ENCODE results near the gene CTNNA3. TPM values are rescaled to one million over a fixed set of nuclear protein-coding genes. Genes with fewer than 3 reads are reported as not detected.

CTNNA3 gene
- total RNA-seq, 1 experiment from 2014 or later: 0.02 TPM

GRCh38 chr10:67506757-67507091, 189.3 kb downstream of the CTNNA3 start:
- intact Hi-C loops (cut with micrococcal nuclease): loop anchor here (5.0 kb wide), 1 partner anchor 559 kb away; no protein-coding TSS in a partner anchor
- Mint-ChIP-seq H3K27ac (ENCODE audit: low read depth, unreplicated experiment) (no peak overlapping the region), H3K9me3 (ENCODE audit: unreplicated experiment) (no peaks in the 10 kb centered on the region), H3K27me3 (ENCODE audit: insufficient read depth, unreplicated experiment) (no peaks in the 10 kb centered on the region), H3K36me3 (ENCODE audit: insufficient read depth, unreplicated experiment) (no peaks in the 10 kb centered on the region), H3K4me3 (ENCODE audit: unreplicated experiment) (no peak overlapping the region), H3K4me1 (ENCODE audit: insufficient read depth, unreplicated experiment) (no peaks in the 10 kb centered on the region)
- POLR2A ChIA-PET: interaction anchor here (0.7 kb wide), 1 partner anchor 16 kb away, joined by 3 read pairs; no protein-coding TSS in a partner anchor
- TF ChIP-seq CTCF (IDR thresholded peaks at IDR 0.05; ENCODE audit: unreplicated experiment): no peak
- CTCF ChIA-PET: interaction anchor here (0.7 to 1.4 kb wide), 6 partner anchors 11 to 870 kb away, joined by 3 to 7 read pairs (median 3); no protein-coding TSS in a partner anchor
- BruUV-seq (replicated peaks): no TSS peak
- DNase-seq (ENCODE audit: unreplicated experiment): no peak

GRCh38 chr10:67506083-67506756, 189.8 kb downstream of the CTNNA3 start:
- Mint-ChIP-seq H3K36me3 (ENCODE audit: insufficient read depth, unreplicated experiment) (no peaks in the 10 kb centered on the region), H3K27ac (ENCODE audit: low read depth, unreplicated experiment) (no peak overlapping the region), H3K27me3 (ENCODE audit: insufficient read depth, unreplicated experiment) (no peaks in the 10 kb centered on the region), H3K9me3 (ENCODE audit: unreplicated experiment) (no peaks in the 10 kb centered on the region), H3K4me3 (ENCODE audit: unreplicated experiment) (no peak overlapping the region), H3K4me1 (ENCODE audit: insufficient read depth, unreplicated experiment) (no peaks in the 10 kb centered on the region)
- POLR2A ChIA-PET: interaction anchor here (0.7 kb wide), 1 partner anchor 15 kb away, joined by 3 read pairs; no protein-coding TSS in a partner anchor
- CTCF ChIA-PET: interaction anchor here (0.7 to 1.4 kb wide), 6 partner anchors 12 to 870 kb away, joined by 3 to 7 read pairs (median 3); no protein-coding TSS in a partner anchor
- intact Hi-C loops (cut with micrococcal nuclease): loop anchor here (5.0 kb wide), 1 partner anchor 559 kb away; no protein-coding TSS in a partner anchor
- no TSS peak for BruUV-seq (replicated peaks)
- no peak for DNase-seq (ENCODE audit: unreplicated experiment)
- no peak for TF ChIP-seq CTCF (IDR thresholded peaks at IDR 0.05; ENCODE audit: unreplicated experiment)

- ChIA-PET CTCF (interaction anchor here (1.9 kb wide), 1 partner anchor 29 kb away, joined by 13 read pairs; no protein-coding TSS in a partner anchor), POLR2A (no interaction called here)
- no peak for DNase-seq (ENCODE audit: unreplicated experiment)
- Mint-ChIP-seq H3K4me3 (ENCODE audit: unreplicated experiment) (no peak overlapping the region), H3K27me3 (ENCODE audit: insufficient read depth, unreplicated experiment) (peaks cover 4% of the 10 kb centered on the region), H3K36me3 (ENCODE audit: insufficient read depth, unreplicated experiment) (no peaks in the 10 kb centered on the region), H3K9me3 (ENCODE audit: unreplicated experiment) (no peaks in the 10 kb centered on the region), H3K4me1 (ENCODE audit: insufficient read depth, unreplicated experiment) (no peaks in the 10 kb centered on the region), H3K27ac (ENCODE audit: low read depth, unreplicated experiment) (peak overlapping the region; percentile 2)
- TF ChIP-seq CTCF (IDR thresholded peaks at IDR 0.05; ENCODE audit: unreplicated experiment): no peak
- BruUV-seq (replicated peaks): no TSS peak
- intact Hi-C loops (cut with micrococcal nuclease): no loop called here
These were observed 203.5 kb downstream of the CTNNA3 start for GRCh38 chr10:67492317-67493019.

- POLR2A ChIA-PET: interaction anchor here (0.6 kb wide), 1 partner anchor 209 kb away, joined by 5 read pairs; no protein-coding TSS in a partner anchor
- intact Hi-C loops (cut with micrococcal nuclease): no loop called here
- no peaks in the 10 kb centered on the region for H3K4me1 Mint-ChIP-seq (ENCODE audit: insufficient read depth, unreplicated experiment)
- no TSS peak for BruUV-seq (replicated peaks)
- peak; percentile 59 for DNase-seq (ENCODE audit: unreplicated experiment)
- TF ChIP-seq CTCF (IDR thresholded peaks at IDR 0.05; ENCODE audit: unreplicated experiment): no peak
- no peak overlapping the region for H3K4me3 Mint-ChIP-seq (ENCODE audit: unreplicated experiment)
- H3K36me3 Mint-ChIP-seq (ENCODE audit: insufficient read depth, unreplicated experiment): no peaks in the 10 kb centered on the region
- H3K27ac Mint-ChIP-seq (ENCODE audit: low read depth, unreplicated experiment): no peak overlapping the region
- no peaks in the 10 kb centered on the region for H3K9me3 Mint-ChIP-seq (ENCODE audit: unreplicated experiment)
- peaks cover 10% of the 10 kb centered on the region for H3K27me3 Mint-ChIP-seq (ENCODE audit: insufficient read depth, unreplicated experiment)
- CTCF ChIA-PET: interaction anchor here (0.6 kb wide), 1 partner anchor 128 kb away, joined by 5 read pairs; no protein-coding TSS in a partner anchor
These were observed 207.9 kb downstream of the CTNNA3 start for GRCh38 chr10:67487906-67488619.
